NT2/D1 (cell line): ENCODE data around the gene ARHGEF25.

ENCODE experiments used
- SUZ12 ChIP-seq: IDR thresholded peaks from 2 replicates; pipeline ENCODE4 v1.6.1; 2011; ENCODE audit not compliant: insufficient read length, insufficient read depth; ENCODE audit errors: extremely low read depth
- YY1 ChIP-seq: IDR thresholded peaks from 2 replicates; pipeline ENCODE4 v1.6.1; 2011; ENCODE audit not compliant: insufficient read length, insufficient read depth
- ZNF274 ChIP-seq: IDR thresholded peaks from 2 replicates; pipeline ENCODE4 v1.6.1; 2011; ENCODE audit warnings: mild to moderate bottlenecking, low read depth, low read length

GRCh38 chr12:57626111-57626920 is 15.1 kb downstream of the ARHGEF25 start:
- TF ChIP-seq ZNF274 (no peak), YY1 (no peak), SUZ12 (no peak)
